GM19324 (cell line): ENCODE results near the gene EPHA1.

Experiments used
- ATAC-seq: cut with Tn5 transposase; IDR thresholded peaks from one replicate; pipeline ENCODE4 v1.9.1; 2021; ENCODE audit warnings: mild to moderate bottlenecking, moderate library complexity; ENCODE audit not compliant: unreplicated experiment, low FRiP score

Gene EPHA1

DNA sequence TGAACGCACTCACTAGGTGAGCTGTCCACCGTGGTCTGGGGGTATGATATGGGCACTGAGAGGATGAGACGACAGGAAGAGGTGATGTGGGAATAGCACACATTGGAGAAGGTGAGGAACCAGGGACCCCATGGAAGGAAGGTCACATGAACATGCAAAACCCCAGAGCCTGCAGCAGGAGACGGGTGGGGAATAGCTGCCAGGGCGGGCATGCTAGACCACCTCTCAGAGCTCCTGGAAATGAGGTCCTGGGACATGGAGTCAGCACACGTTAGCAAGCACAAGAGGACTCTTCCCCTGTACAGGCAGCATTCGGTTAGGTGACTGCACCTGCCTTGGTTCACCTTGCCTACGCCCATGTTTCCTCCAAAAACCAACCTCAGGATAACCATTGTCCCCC is 54.3 kb downstream of the EPHA1 start:
- ATAC-seq = no peak

- ATAC-seq = no peak
Observed at GRCh38 chr7:143352531-143353002, 56.1 kb downstream of the EPHA1 start.

DNA sequence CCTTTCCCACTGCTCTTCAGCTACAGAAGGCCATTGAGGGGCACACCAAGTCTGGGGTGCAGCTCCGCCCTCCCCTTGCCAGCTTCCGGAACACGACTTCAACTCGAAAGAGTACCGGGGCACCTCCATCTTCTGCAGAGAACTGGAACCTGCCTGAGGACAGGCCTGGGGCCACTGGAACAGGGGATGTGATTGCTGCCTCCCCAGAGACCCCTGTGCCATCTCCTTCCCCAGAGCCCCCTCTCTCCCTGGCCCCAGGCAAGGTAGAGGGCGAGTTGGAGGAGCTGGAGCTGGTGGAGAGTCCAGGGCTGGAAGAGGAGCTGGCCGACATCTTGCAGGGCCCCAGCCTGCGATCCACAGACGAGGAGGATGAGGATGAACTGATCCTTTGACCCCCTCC is 57.1 kb downstream of the EPHA1 start:
- ATAC-seq = no peak

GRCh38 chr7:143351060-143351459 is 57.6 kb downstream of the EPHA1 start:
- ATAC-seq = no peak

- no peak for ATAC-seq
Observed at GRCh38 chr7:143347950-143348349, 60.7 kb downstream of the EPHA1 start.

- ATAC-seq = no peak
Observed at GRCh38 chr7:143346018-143346417, 62.6 kb downstream of the EPHA1 start.

DNA sequence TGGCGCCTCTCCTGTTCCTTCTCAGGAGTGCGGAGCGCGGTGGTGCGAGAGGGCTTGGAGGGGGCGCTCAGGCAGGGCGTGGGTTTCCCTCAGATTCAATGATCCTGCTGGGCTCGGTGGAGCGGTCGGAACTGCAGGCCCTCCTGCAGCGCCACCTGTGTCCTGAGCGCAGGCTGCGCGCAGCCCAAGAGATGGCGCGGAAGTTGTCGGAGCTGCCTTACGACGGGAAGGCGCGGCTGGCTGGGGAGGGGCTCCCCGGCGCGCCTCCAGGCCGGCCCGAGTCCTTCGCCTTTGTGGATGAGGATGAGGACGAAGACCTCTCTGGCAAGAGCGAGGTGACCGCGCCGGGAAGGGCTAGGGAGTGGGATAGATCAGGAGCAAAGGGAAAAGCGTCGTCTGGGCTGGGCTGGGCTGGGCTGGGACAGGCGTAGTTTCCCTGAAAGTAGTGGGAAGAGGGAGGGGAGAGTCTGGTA is 63.2 kb downstream of the EPHA1 start:
- peak; percentile 68 for ATAC-seq

GRCh38 chr7:143343596-143343995 is 65.1 kb downstream of the EPHA1 start:
- no peak for ATAC-seq

DNA sequence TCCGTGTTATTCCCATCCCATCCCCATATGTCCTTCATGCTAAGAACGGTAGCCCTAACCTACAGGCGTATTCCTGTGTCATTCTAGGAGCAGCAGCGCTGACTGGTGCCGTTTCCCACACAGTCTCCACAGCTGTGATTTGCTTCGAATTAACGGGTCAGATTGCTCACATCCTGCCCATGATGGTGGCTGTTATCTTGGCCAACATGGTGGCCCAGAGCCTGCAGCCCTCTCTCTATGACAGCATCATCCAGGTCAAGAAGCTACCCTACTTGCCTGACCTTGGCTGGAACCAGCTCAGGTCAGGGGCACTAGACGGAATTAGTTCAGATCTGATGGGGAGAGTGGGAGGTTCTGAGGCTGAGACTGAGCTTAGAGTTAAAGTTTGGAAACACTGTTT is 66.8 kb downstream of the EPHA1 start:
- no peak for ATAC-seq
